GM19023 (cell line): ENCODE data around the gene GHR.
A peak's percentile ranks its signal among the peaks of the same experiment; 100 is the strongest.

ENCODE experiments used
- ATAC-seq: cut with Tn5 transposase; IDR thresholded peaks from one replicate; pipeline ENCODE4 v1.9.1; 2021; ENCODE audit warnings: mild to moderate bottlenecking, moderate library complexity; ENCODE audit not compliant: unreplicated experiment

GHR gene

DNA sequence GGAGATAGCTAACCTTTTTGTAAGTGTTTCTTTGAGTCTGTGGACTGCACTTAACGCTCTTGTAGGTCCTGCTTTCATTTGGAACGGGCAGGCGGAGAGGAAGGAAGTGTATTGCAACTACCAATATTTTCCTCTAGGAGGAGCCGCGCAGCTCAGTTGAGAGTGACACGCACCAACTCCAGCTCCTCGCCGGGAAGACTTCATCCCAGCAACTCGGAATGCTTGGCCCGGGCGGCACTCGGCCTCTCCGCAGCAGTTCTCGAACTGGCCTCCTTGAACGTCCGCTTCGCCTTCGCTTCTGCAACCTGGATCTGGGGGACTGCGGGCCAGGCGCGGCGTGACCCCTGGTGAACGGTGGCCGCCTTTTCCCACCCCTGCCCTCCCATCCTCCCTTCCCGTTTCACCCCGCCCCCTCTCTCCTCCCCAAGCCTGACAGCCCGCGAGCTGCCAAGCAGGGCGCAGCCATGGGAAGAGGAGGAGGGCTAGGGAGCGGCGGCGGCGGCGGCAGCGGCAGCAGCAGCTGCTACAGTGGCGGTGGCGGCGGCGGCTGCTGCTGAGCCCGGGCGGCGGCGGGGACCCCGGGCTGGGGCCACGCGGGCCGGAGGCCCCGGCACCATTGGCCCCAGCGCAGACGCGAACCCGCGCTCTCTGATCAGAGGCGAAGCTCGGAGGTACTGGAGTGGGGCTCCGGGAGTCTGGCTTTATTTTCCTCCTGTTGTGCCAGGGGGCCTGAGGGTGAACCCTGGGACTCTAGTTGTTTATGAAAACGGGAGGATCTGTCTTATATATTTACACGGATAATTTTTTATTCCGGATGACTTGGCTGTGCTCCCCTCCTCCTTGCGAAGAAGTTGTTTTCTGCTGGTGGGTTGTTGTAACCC, at the start of gene GHR:
Gene GHR, plus strand, starts transcription at position 155 of the 881 bp plus-strand sequence. CDS start 142,436 bp downstream, outside the sequence.
- peak; percentile 87 for ATAC-seq

DNA sequence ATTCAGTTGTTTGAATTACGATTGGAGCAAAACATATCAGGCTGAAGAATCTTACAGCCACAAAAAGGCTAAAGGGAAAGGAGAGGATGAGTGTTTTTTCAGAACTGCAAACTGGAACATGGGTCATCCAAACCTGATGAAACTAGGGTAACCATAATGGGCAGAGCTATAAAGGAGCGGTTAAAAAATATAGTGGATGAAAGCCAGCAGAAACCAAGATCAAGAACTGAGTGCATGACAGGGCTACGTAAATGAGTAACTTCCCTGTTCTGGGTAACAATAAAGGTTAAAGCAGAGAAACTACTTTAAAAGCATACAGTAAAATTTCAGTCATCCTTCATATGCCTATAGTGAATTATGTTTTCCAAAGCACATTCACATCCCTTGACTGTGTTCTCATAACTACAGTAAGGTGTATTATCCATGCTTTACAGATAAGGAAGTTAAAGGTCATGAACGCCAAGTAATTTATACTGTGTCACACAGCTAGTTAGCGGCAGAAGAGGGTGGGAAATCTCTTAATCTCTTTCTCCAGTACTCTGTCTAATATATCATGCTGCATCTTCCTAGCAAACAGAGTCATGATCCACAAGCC, 48.5 kb upstream of the GHR start:
- ATAC-seq, result no peak

DNA sequence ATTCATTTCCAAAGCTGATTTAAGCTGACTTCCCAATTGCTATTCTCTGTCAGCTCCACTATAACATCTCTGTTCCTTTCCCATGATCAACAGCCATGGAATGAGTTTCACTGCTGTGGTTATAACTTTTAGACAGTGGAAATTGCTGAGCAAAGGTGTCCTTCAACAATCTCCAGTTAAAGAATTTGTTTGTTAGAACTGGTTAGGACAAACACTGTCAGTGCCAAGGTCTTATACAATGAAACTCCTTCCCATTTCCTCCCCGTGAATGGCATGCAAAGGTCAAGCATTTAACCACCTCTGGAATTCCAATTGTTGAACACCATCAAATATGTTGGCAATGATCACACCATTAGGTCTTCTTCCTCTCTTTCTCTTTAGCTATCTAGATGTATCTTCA, 45.7 kb upstream of the GHR start:
- ATAC-seq, result no peak

DNA sequence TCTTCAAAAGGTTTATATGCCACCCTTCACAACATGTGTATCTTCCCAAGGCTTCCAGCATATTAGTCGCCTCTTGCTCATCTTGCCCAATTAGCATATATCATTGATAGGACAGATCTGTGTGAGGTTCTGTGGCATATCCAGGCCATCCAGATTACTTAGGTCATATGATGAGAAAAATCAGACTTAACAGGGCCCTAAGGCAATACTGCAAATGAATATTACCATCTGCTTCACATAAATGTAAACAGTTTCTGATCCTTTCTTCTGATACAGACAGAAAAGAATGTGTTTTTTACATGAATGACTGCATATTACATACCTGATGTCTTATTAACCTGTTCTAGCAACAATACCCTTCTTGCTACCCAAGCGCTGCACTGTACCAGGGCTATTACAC, 41.3 kb upstream of the GHR start:
- ATAC-seq, result no peak

DNA sequence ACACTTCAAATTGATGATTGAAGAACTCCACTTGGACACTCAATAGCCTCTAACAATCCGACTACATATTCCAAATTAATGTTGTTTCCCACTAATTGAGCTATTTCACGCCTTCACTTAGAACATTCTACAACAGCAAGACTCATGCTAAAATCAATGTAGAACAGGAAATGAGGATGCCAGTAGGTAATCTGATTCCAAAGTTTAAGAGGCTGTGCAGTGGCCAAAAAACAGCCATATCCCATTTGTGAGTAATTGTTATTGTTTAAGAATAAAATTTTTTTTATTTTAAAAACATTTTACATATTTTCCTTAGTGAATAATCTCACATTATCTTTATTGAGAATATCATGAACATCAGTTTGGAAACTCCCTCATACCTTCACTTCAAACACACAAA, 35.7 kb upstream of the GHR start:
- ATAC-seq, result no peak

DNA sequence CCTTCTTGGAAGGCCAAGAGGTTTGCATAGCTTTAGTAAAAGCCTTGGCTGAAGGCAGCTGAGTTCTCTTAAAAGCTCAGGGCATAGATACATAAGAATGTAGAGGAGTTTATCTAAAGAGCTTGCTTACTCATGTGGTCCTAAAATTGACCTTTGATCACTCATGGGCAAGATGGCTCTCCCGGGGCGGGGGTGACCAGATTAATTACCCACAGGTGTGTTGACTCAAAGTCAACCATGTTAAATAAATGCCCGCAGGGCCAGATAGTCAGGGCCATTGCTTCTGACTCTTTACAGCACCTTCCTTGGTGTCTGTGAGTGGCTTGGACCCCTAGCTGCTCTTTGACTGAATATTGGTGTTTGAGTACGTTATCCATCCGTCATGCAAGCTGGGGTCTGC, 33.1 kb upstream of the GHR start:
- ATAC-seq, result no peak

DNA sequence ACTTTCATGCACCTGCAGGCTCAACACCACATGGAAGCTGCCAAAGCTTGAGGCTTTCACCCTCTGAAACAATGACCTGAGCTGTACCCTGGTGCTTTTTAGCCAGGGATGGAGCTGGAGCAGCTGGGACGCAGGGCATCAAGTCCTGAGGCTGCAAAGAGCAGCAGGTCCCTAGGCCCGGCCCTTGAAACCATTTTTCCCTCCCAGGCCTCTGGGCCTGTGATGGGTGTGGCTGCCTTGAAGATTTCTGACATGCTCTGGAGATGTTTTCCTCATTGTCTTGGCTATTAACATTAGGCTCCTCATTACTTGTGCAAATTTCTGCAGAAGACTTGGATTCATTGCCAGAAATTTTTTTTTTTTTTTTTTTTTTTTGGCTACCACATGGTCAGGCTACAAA, 30.3 kb upstream of the GHR start:
- no peak for ATAC-seq

DNA sequence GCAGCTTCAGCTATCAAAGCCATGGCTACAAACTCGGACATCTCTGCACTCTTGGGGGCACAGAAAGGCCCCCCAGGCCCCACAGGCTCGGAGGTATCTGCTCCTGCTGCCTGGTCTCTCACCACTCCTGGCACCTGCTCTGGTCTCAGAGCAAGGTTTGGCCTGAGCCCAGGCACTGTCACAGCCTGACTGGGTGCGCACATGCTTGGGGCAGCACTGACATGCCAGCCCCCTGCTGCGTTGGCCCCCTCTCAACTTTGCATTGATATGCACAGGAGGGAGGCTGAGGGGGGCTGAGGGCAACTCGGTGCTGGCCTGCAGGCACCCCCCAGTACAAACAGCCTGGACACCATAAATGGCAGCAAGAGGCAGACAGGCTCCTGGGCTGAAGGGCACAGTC, 27.1 kb upstream of the GHR start:
- no peak for ATAC-seq

DNA sequence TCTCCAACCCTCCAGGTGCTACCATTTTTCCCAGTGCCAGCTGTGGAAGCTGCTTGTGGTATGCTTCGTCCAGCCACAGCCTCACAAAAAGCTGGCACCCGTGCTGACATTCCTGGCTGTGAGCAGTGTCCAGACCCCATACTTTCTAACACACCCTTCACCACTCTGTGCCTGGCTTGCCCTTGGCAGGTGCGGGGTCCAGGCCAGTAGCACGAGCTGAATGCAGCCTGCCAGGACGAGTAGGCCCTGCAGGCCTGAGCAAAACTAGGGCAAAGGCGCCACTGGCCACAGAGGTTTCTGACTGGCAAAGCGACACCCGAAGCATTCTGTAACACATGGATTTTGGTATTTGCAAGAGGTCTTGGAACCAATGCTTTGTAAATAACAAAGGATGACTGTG, 26.0 kb upstream of the GHR start:
- no peak for ATAC-seq

DNA sequence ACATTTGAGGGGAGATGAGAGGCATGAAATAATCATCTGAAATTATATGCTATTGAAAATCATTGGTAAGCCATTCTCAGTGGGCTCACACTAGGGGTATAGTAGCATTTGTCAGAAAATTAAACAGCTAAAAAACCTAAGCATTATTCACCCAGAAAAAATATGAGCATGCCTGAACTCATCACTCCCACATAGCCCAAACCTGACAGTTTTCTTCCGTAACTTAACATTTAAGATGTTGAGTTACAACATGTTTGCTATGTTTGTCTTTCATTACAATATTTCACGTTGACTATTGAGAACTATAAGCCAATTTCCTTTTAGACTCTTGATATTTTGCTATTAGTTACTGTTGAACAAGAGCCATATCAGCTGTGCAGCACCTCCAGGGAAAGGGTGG, 23.5 kb upstream of the GHR start:
- ATAC-seq, result no peak

DNA sequence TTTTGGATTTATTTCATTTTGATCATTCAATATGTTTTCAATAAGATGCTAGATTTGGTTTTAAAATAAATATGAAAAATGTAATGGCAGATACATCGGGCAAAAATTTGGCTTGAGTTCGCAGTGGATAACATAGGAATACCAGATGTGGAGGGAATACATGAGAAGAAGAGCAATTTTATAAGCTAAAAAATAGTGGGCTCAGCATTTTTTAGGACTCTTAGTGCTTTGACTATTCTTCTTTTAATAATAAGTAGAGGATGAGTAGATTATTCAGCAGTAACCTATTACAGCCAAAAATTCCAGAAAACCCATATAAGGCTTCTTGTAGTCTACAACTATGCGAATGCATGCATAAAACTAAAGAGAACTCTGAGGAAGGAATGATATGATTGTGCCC, 22.8 kb upstream of the GHR start:
- ATAC-seq, result no peak

DNA sequence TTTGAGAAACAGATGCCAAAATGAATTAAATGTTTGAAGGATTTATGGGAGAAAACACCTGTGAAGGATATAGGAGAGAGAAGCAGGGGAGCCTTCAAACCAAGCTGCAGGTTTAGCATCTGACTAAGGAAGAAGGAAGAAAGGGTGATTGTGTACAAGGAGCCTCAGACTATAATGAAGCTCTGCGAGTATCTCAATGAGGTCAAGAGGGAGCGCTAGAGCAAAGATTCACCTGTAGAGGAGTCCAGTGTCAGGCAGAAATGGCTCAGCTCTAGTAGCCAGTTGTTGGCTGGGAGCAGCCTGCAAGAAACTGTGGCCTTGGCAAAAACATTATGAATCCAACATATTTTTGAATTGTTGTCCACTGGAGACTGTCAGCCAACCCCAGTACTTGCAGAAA, 20.0 kb upstream of the GHR start:
- ATAC-seq, result no peak

DNA sequence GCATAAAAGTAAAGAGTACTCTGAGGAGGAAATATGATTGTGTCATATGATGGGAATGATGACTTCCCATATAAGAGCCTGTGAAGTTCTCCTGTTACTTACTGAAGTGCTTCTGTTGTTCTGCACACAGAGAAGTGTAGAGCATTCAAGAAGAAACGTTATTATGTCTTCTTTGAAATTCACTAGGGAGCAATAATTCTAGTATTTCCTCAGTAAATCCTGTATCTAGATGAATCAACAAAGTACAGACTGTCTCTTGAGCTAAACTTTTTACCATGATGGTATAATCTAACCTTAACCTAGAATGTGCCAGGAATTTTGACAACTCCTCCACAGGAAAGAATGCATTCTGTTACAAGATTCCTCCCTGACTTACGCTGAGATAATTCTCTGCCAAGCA, 18.9 kb upstream of the GHR start:
- no peak for ATAC-seq

DNA sequence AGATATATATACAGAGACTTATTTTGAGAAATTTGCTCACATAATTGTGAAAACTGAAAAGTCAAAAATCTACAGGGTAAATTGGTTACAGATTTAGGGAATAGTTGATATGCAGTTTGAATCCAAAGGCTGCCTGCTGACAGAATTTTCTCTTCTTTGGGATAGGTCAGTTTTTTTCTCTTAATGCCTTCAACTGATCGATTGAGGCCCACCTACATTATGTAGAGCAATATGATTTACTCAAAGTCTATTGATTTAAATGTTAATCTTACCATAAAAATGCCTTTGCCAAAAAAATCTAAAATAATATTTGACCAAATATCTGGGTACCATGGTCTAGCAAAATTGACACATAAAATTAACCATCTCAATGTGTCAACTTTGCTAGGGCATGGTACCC, 3.9 kb upstream of the GHR start:
- no peak for ATAC-seq

DNA sequence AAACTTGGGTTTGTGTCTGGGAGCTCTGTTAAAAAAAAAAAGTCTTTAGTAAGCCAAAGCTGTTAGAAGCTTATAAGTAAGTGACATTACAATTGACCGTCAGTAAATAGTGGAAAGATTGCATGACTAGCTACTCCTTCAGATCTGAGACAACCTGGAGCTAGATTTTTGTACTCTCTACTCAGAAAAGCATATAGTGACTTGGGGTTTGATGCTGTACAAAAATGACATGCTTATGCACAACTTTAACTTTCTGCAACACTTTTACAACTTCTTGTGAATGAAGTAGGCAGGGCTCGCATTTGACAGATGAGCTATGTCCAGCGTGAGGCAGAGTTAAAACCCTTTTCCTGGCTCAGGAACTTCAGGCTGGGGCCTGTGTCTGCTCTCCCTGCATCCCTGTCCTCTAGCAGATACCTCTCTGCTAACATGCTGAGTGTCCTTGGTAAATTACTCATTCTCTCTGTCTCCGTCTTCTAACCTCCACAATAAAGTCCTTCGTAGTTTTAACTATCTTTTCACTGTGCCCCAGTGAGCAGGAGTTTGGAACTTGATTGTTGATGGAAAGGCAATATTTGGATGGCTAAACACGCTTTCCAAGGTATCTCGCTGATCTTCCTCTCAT, 471 bp upstream of the GHR start:
- peak; percentile 9 for ATAC-seq

DNA sequence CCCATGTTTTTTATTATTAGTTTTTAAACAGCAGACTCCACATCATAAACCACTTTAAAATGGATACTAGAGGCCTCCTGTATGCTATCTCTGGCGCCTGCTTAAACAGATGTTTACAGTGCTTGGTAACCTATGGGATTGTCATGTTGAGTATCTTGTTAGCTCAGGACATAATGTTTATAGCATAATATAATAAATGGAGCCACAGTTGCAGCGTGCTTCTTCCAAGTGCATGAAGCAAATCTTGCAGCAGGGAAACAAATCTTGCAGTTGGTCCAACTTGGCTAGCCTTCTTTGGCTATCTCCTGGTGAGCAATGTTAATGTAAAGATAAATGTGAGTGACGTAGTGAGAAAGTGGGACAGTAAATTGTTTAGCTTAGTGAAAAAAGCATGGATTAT, 2.8 kb downstream of the GHR start:
- no peak for ATAC-seq

DNA sequence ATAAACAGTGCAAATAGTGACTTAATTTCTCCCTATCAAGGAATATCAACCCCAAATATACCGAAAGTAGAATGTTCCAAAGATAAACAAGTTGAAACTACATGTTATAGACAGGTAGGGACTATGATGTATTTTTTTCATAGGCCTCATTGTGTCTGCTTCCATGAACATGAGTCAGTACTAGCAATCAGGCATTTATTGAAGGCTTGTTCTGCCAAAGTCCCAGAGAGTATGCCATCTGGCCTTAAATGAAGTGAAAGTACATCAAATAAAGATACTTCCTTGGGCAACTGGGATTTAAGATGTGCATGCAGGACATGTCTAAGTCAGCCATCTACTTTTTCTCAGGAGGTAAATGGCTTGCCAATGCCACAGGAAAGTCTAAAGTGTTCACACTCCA, 6.5 kb downstream of the GHR start:
- ATAC-seq, result no peak

DNA sequence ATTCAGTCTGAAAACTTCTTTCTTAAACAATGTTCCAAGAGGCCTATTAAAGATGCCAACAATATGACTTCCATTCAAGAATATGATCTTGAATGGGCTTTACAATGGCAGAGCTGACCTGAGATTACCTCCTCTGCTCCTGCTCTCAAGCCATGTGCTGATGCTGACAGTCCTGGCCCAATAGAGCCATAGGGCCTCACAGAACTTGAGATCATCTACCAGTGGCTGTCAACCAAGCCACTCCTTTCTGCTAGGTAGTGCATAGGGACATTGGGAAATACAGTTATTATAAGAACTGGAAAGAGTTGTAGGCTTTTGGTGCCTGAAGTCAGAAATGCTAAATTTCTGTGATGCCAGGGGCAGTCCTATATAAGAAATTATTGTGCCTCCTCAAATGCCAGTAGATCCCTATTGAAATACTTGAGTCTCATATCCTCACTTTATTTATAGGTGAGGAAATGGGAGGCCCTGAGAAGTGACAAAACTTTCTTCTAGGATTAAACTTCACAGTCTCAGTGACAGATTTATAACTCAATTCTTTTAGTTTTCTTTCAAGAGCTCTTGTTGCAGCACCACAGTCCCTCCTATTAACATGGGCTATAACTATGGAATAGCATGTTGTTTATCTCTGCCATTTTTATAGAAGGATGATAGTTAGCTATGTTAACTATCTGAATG, 10.9 kb downstream of the GHR start:
- ATAC-seq, result no peak

DNA sequence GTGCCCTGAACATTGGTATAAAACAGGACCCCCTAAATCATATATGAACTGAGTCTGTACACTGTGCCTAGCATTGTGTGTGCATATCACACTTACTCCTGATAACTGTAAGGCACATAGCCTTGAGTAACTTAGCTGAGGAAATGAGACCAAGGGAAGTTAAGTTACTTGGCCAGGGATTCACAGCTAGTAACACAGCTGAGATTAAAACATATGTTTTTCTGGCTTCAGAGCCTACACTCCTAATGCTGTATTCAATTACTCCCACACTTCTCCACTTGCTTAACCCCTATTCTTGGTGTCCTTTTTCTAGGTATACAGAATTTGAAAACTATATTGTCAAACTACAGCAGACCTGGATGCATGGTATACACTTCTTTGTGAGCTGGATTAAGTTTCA, 12.8 kb downstream of the GHR start:
- no peak for ATAC-seq

DNA sequence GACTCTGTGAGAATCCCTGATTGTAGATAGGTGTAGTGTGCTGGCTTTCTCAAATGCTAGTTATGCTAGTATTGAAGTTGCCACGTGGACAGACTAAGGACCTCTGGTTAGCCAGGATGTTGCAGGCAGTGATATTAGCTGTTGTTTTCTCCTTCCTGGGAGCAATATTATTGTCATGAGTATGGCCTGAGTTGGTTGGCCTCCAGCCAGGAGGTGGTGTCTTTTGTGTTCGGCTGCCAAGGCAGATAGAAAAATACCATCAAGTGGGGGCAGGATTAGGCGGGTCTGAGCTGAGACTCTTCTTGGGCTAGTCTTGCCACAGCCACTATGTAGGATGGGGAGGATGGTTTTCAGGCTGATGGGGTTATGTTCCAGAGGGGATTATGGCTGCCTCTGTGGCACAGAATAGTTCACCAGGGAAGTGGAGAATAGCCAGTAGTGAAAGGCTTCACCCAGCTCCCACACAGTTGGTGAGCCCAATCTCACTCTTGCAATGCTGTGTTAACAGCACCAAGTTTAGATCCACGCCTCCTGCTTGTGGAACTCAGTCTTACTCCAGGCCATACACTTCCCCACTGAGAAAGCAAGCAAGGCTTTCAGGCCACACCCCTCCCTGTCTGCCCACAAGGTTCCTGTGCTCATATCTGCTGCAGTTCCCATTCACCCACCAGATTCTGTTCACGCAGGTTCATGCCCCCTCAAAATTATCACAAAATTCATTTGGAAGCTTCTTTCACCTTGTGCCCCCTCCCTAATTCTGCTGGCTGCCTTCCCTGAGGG, 31.2 kb downstream of the GHR start:
- no peak for ATAC-seq

DNA sequence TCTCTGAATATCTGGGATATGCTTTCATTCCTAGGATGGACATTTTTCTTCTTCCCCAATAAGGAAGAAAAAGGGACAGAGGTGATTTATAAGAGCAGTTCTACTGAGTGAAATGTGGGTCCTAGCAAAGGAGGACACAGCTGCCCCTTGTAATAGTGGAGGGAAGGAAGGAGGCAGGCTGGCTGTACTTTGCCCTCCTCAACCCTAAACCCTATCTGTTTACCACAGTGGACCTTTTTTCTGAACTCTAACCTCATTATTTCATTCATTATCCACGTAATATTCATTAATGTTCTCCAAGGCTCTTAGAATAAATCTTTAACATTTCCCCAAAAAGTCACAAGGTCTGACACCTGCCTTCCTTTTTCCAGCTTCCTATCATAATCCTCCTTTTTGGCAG, 37.8 kb downstream of the GHR start:
- no peak for ATAC-seq
